CD4-positive, CD25-positive, alpha-beta regulatory T cell (primary cell): ENCODE measurements around the gene SLC4A9. TPM values are rescaled to one million over a fixed set of nuclear protein-coding genes. Genes with fewer than 3 reads are reported as not detected.

Source experiments
- ATAC-seq, 2 donors: fragments of 150-1000 bp; cut with Tn5 transposase; one replicate each; pipeline ENCODE4 v1.10.0; 2021; ENCODE audit warnings: low read depth in 2 of 2, moderate number of reproducible peaks in 2 of 2, moderate library complexity in 1 of 2
- DNase-seq, 3 donors: peaks; one replicate each; pipeline versions ENCODE4 v3.0.0 to v3.0.0-alpha.2; 2012 to 2022; ENCODE audit warnings: mixed read lengths in 1 of 3
- H3K27ac ChIP-seq: one replicate; pipeline ENCODE4 v1.7.0; 2013; ENCODE audit warnings: mild to moderate bottlenecking, low read length; ENCODE audit not compliant: insufficient read depth, poor library complexity, severe bottlenecking
- H3K27me3 ChIP-seq: one replicate; pipeline ENCODE4 v1.7.0; 2013; ENCODE audit warnings: low read length; ENCODE audit not compliant: control insufficient read depth, insufficient read depth
- H3K36me3 ChIP-seq: one replicate; pipeline ENCODE4 v1.7.0; 2013; ENCODE audit warnings: mild to moderate bottlenecking, low read length, moderate library complexity; ENCODE audit not compliant: control insufficient read depth, insufficient read depth
- H3K4me1 ChIP-seq: 2 replicates; pipeline ENCODE4 v1.7.0; 2013; ENCODE audit warnings: mild to moderate bottlenecking, low read length; ENCODE audit not compliant: insufficient read depth, control insufficient read depth, poor library complexity, severe bottlenecking
- H3K4me3 ChIP-seq: one replicate; pipeline ENCODE4 v1.7.0; 2013; ENCODE audit warnings: low read depth, mild to moderate bottlenecking, low read length, moderate library complexity
- H3K9me3 ChIP-seq, 2 experiments: 1 replicate in 1 of 2; 2 replicates in 1 of 2; pipeline ENCODE4 v1.7.0; 2013; ENCODE audit warnings: low read length in 2 of 2, mild to moderate bottlenecking in 1 of 2, moderate library complexity in 1 of 2; ENCODE audit not compliant: control insufficient read depth in 2 of 2
- H3K27ac Mint-ChIP-seq, 3 donors: one replicate each; pipeline ENCODE4 v1.8.0; 2020 to 2022; ENCODE audit warnings: mild to moderate bottlenecking in 3 of 3, mixed read lengths in 3 of 3, moderate library complexity in 2 of 3
- H3K27me3 Mint-ChIP-seq: one replicate; pipeline ENCODE4 v1.8.0; 2022; ENCODE audit warnings: mild to moderate bottlenecking, mixed read lengths
- H3K36me3 Mint-ChIP-seq: one replicate; pipeline ENCODE4 v1.8.0; 2020; ENCODE audit warnings: mixed read lengths
- H3K4me1 Mint-ChIP-seq, 4 donors: one replicate each; pipeline ENCODE4 v1.8.0; 2020 to 2022; ENCODE audit warnings: mixed read lengths in 4 of 4, mild to moderate bottlenecking in 1 of 4
- H3K4me3 Mint-ChIP-seq, 4 donors: one replicate each; pipeline ENCODE4 v1.8.0; 2020 to 2022; ENCODE audit warnings: mild to moderate bottlenecking in 4 of 4, mixed read lengths in 4 of 4, moderate library complexity in 3 of 4
- H3K9me3 Mint-ChIP-seq, 7 donors: one replicate each; pipeline ENCODE4 v1.8.0; 2020 to 2022; ENCODE audit warnings: mixed read lengths in 7 of 7, mild to moderate bottlenecking in 3 of 7, moderate library complexity in 2 of 7
- polyA plus RNA-seq, 4 donors: library from polyadenylated mRNA; unstranded; fragments of 300-500 nt; fragmentation: Illumina TruSeq; gene quantifications; one replicate each; pipeline ENCODE4 v1.2.3, GENCODE V29; 2021
- total RNA-seq: library from RNA; stranded (reverse); gene quantifications from one replicate; pipeline ENCODE4 v1.2.3, GENCODE V29; 2022

The SLC4A9 gene
- total and polyA plus RNA-seq, 5 donors from 2014 or later: not detected

- DNase-seq (no peak), ATAC-seq (no peak)
- Mint-ChIP-seq H3K4me1 (no peaks in the 10 kb centered on the region), H3K27ac (no peak overlapping the region), H3K36me3 (no peaks in the 10 kb centered on the region), H3K9me3 (peaks cover 0 to 2% (median 0%) of the 10 kb centered on the region in 7 donors), H3K4me3 (no peak overlapping the region), H3K27me3 (no peaks in the 10 kb centered on the region)
- H3K27ac ChIP-seq: no peak overlapping the region
- H3K36me3 ChIP-seq: no peaks in the 10 kb centered on the region
- no peaks in the 10 kb centered on the region for H3K9me3 ChIP-seq
- H3K4me3 ChIP-seq: no peak overlapping the region
- H3K4me1 ChIP-seq: no peaks in the 10 kb centered on the region
- peaks cover 2% of the 10 kb centered on the region for H3K27me3 ChIP-seq
Observed at GRCh38 chr5:140319833-140320232, 40.2 kb upstream of the SLC4A9 start.

GRCh38 chr5:140321796-140322195 lies 38.2 kb upstream of the SLC4A9 start:
- no peaks in the 10 kb centered on the region for H3K36me3 ChIP-seq
- no peak overlapping the region for H3K27ac ChIP-seq
- Mint-ChIP-seq H3K27me3 (peaks cover 9% of the 10 kb centered on the region), H3K27ac (no peak overlapping the region), H3K4me1 (peaks cover 0 to 2% (median 0%) of the 10 kb centered on the region in 4 donors), H3K36me3 (no peaks in the 10 kb centered on the region), H3K9me3 (peaks cover 0 to 2% (median 0%) of the 10 kb centered on the region in 7 donors), H3K4me3 (no peak overlapping the region)
- ATAC-seq: peak in 1 of 2 donors; percentile 33
- H3K27me3 ChIP-seq: peaks cover 2% of the 10 kb centered on the region
- no peaks in the 10 kb centered on the region for H3K4me1 ChIP-seq
- H3K9me3 ChIP-seq: no peaks in the 10 kb centered on the region
- H3K4me3 ChIP-seq: no peak overlapping the region
- no peak for DNase-seq

- Histone ChIP-seq H3K27ac (no peak overlapping the region), H3K4me1 (no peaks in the 10 kb centered on the region), H3K4me3 (no peak overlapping the region), H3K36me3 (no peaks in the 10 kb centered on the region), H3K9me3 (no peaks in the 10 kb centered on the region), H3K27me3 (peaks cover 2% of the 10 kb centered on the region)
- Mint-ChIP-seq H3K4me3 (no peak overlapping the region), H3K27me3 (peaks cover 9% of the 10 kb centered on the region), H3K27ac (no peak overlapping the region), H3K9me3 (peaks cover 0 to 2% (median 0%) of the 10 kb centered on the region in 7 donors), H3K36me3 (no peaks in the 10 kb centered on the region), H3K4me1 (peaks cover 0 to 2% (median 0%) of the 10 kb centered on the region in 4 donors)
- DNase-seq (no peak), ATAC-seq (no peak)
Observed at GRCh38 chr5:140322751-140323731, 37.0 kb upstream of the SLC4A9 start.

- ATAC-seq: no peak
- H3K27ac ChIP-seq: no peak overlapping the region
- Mint-ChIP-seq H3K4me3 (no peak overlapping the region), H3K9me3 (peaks cover 0 to 2% (median 0%) of the 10 kb centered on the region in 7 donors), H3K27me3 (peaks cover 9% of the 10 kb centered on the region), H3K36me3 (no peaks in the 10 kb centered on the region), H3K27ac (no peak overlapping the region), H3K4me1 (peaks cover 0 to 2% (median 0%) of the 10 kb centered on the region in 4 donors)
- no peaks in the 10 kb centered on the region for H3K9me3 ChIP-seq
- H3K27me3 ChIP-seq: peaks cover 2% of the 10 kb centered on the region
- H3K4me3 ChIP-seq: no peak overlapping the region
- H3K4me1 ChIP-seq: no peaks in the 10 kb centered on the region
- DNase-seq: no peak
- no peaks in the 10 kb centered on the region for H3K36me3 ChIP-seq
Observed at GRCh38 chr5:140324041-140324600, 35.9 kb upstream of the SLC4A9 start.

GRCh38 chr5:140324617-140325241 lies 35.3 kb upstream of the SLC4A9 start:
- ATAC-seq (no peak), DNase-seq (no peak)
- no peak overlapping the region for H3K27ac ChIP-seq
- peaks cover 2% of the 10 kb centered on the region for H3K27me3 ChIP-seq
- Mint-ChIP-seq H3K4me3 (no peak overlapping the region), H3K36me3 (no peaks in the 10 kb centered on the region), H3K4me1 (peaks cover 0 to 2% (median under 1%) of the 10 kb centered on the region in 4 donors), H3K27me3 (peaks cover 9% of the 10 kb centered on the region), H3K27ac (no peak overlapping the region), H3K9me3 (peaks cover 0 to 2% (median 0%) of the 10 kb centered on the region in 7 donors)
- H3K9me3 ChIP-seq: no peaks in the 10 kb centered on the region
- H3K4me3 ChIP-seq: no peak overlapping the region
- H3K4me1 ChIP-seq: no peaks in the 10 kb centered on the region
- H3K36me3 ChIP-seq: no peaks in the 10 kb centered on the region

GRCh38 chr5:140325486-140325885 lies 34.5 kb upstream of the SLC4A9 start:
- ATAC-seq: no peak
- no peak overlapping the region for H3K4me3 ChIP-seq
- Mint-ChIP-seq H3K27me3 (peaks cover 9% of the 10 kb centered on the region), H3K9me3 (peaks cover 0 to 2% (median 0%) of the 10 kb centered on the region in 7 donors), H3K4me1 (peaks cover 0 to 2% (median under 1%) of the 10 kb centered on the region in 4 donors), H3K4me3 (no peak overlapping the region), H3K36me3 (no peaks in the 10 kb centered on the region), H3K27ac (no peak overlapping the region)
- no peak overlapping the region for H3K27ac ChIP-seq
- H3K4me1 ChIP-seq: no peaks in the 10 kb centered on the region
- no peaks in the 10 kb centered on the region for H3K9me3 ChIP-seq
- peaks cover 2% of the 10 kb centered on the region for H3K27me3 ChIP-seq
- no peaks in the 10 kb centered on the region for H3K36me3 ChIP-seq
- no peak for DNase-seq

GRCh38 chr5:140327589-140327988 lies 32.4 kb upstream of the SLC4A9 start:
- ATAC-seq: no peak
- Histone ChIP-seq H3K9me3 (no peaks in the 10 kb centered on the region), H3K36me3 (no peaks in the 10 kb centered on the region), H3K4me3 (no peak overlapping the region), H3K27me3 (peaks cover 2% of the 10 kb centered on the region), H3K27ac (no peak overlapping the region), H3K4me1 (no peaks in the 10 kb centered on the region)
- no peak for DNase-seq
- Mint-ChIP-seq H3K4me3 (no peak overlapping the region), H3K36me3 (peaks cover 5% of the 10 kb centered on the region), H3K9me3 (no peaks in the 10 kb centered on the region), H3K4me1 (peaks cover 0 to 2% (median under 1%) of the 10 kb centered on the region in 4 donors), H3K27me3 (peaks cover 9% of the 10 kb centered on the region), H3K27ac (no peak overlapping the region)
